Jurkat, Clone E6-1 (cell line): ENCODE measurements around the gene RSBN1.
A peak's percentile ranks its signal among the peaks of the same experiment; 100 is the strongest.

Experiments used
- DNase-seq: peaks from one replicate; pipeline ENCODE4 v3.0.0-alpha.2; 2011; ENCODE audit warnings: low read depth, low spot score
- H3K4me3 ChIP-seq: 2 replicates; pipeline ENCODE4 v1.5.1; 2011; ENCODE audit warnings: mild to moderate bottlenecking, low read length, control low read depth, moderate library complexity

The RSBN1 gene

GRCh38 chr1:113786069-113786468 is 26.2 kb downstream of the RSBN1 start:
- H3K4me3 ChIP-seq: no peak overlapping the region
- DNase-seq: no peak

GRCh38 chr1:113784104-113784779 is 28.0 kb downstream of the RSBN1 start:
- H3K4me3 ChIP-seq: peak overlapping the region; percentile 13; the same call in 1 of the 2 replicates
- peak; percentile 67 for DNase-seq

DNA sequence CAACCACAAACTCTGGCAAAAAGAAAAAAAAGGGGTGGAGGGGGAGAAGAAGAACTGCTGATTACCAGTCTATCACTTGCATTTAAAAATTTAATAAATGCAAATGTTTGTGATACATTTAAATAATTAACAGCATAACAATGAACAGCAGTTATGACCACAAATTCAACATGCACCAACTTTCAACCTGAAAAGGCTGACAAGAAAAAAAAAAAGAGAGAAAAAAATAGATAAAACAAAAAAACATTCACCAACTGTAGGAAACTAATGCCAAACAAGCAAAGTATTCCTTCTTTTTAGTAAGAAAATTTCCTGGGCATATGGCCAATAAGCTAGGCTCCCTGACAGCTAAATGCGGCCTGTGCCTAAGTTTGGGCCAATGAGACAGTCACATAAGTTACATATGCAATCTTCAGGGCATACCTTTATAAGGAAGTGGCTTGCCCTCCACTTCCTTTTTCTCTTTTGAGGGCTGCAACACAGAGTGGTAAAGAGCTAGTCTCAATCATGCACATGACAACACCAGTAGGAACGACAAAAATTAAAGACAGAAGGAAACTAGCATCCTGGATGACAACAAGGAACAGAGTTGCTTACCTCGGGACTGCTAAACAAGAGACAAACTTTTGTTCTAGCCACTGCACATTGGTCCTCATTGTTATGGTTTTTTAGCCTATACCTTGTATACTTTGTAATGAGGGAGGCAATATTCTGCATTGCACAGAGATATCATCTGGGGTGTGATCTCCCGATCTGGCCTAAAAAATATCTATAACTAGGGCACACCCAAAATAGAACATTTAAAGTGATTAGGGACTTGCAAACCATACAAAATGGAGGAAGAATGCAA is 28.8 kb downstream of the RSBN1 start:
- DNase-seq: peak; percentile 88

DNA sequence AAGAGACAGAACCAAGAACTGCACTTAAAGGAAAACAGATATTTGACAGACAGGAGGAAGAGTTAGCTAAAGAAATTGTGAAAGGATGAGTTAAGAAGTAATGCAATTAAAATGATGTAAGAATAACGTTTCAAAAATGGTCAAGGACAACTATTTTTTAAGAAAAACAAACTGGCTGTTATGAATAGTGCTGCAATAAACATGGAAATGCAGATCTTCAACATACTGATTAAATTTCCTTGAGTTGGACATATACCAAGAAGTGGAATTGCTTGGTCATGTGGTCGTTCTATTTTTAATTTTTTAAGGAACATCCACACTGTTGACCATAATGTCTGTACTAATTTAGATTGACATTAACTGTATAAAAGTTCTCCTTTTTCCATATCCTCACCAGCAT is 29.9 kb downstream of the RSBN1 start:
- DNase-seq: no peak
- no peak overlapping the region for H3K4me3 ChIP-seq

More for the DNA sequence above, 28.8 kb downstream of the RSBN1 start:
- H3K4me3 ChIP-seq: peak overlapping the region; percentile 13; the same call in 1 of the 2 replicates

DNA sequence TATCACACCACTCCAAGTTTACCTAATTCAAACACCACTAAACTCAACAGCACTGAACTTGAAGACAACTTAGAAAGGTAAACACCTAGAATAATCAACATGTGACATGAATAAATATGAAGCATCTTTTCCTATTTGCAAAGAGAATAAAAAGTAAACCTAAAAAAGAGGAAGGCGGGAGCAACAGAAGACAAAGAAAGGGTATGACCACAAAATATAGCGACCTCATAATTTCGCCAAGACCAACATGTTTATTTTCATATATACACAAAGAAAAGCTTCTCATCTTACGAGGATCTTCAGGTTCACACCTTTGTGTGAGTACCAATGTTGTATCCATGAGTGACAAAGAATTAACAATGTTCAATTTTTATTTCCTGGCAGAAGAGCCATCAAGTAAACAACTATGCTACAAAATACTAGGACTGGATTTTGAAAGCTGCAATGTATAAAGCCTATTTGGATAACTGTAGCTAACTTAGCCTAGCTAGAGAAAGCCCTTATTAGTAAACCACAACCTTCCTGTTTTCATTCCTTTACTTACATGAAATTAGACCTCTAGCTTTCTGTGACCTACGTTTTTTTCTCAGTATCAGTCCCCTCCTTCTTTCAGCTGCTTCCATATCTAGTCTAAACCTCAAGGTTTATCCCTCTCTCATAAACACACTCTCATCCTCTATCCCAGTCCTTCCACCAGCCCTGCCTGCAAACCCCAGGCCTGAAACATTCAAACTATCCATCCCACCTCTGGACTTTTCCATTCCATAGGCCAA is 31.7 kb downstream of the RSBN1 start:
- peak; percentile 58 for DNase-seq
- H3K4me3 ChIP-seq: no peak overlapping the region

DNA sequence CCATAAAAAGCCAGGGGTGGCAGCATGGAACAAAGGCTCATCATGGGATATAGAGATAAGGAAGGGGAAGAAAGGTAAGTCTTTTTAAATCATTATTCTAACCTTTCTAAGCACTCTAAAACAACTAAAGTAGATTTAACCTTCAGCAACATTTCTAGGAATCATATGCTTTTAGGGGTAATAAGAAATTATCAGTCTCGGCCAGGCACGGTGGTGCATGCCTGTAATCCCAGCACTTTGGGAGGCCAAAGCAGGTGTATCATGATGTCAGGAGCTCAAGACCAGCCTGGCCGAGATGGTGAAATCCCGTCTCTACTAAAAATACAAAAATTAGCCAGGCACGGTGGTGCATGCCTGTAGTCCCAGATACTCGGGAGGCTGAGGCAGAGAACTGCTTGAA is 32.7 kb downstream of the RSBN1 start:
- H3K4me3 ChIP-seq: no peak overlapping the region
- no peak for DNase-seq

- DNase-seq: no peak
- no peak overlapping the region for H3K4me3 ChIP-seq
These were observed 34.7 kb downstream of the RSBN1 start for GRCh38 chr1:113777561-113777960.

GRCh38 chr1:113770031-113770430 is 42.2 kb downstream of the RSBN1 start:
- DNase-seq: no peak
- no peak overlapping the region for H3K4me3 ChIP-seq

DNA sequence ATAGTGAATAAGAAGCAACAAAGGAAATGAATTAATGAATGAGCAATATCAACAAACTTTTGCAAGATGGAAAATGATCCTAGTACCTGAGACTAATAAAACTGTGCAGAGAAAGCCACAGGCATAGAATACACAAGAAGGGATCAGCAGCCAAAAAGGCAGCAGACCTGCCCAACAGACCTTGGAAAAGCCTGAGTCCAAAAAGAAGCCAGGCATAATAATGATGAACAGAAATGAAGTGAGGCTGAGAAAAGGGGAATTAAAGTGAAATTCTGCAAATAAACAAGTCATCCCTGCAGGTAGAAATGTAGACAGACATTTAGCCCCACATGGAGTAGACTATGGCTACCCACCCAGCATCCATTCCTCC is 42.7 kb downstream of the RSBN1 start:
- H3K4me3 ChIP-seq: no peak overlapping the region
- no peak for DNase-seq

DNA sequence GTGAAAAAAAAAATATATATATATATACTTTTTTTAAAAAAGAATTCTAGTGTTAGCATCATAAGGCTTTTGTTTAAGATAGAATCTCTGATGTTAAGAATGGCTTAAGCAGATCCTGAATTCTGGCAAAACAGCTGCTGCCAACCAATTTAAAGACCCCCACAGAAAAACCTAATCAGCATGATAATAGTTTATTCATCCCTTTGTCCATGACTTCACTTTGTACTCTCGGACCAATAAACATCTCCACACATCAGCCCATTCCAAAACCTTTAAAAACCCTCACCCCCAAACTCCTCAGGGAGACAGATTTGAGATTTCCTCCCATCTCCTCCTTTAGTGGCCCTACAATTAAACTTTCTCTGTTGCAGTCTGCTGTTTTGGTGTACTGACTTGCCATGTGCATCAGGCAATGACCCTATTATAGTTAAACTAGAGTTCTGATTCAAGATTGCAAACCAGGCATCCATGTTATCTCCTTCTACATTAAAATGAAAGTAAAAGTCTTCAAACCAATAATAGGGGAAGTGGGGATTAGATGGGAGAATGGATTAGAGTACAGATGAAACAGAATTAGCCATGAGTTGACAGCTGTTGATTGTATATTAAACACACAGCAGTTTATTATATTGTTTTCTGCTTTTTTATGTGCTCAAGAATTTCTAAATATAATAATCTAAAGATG is 43.2 kb downstream of the RSBN1 start:
- no peak overlapping the region for H3K4me3 ChIP-seq
- no peak for DNase-seq

DNA sequence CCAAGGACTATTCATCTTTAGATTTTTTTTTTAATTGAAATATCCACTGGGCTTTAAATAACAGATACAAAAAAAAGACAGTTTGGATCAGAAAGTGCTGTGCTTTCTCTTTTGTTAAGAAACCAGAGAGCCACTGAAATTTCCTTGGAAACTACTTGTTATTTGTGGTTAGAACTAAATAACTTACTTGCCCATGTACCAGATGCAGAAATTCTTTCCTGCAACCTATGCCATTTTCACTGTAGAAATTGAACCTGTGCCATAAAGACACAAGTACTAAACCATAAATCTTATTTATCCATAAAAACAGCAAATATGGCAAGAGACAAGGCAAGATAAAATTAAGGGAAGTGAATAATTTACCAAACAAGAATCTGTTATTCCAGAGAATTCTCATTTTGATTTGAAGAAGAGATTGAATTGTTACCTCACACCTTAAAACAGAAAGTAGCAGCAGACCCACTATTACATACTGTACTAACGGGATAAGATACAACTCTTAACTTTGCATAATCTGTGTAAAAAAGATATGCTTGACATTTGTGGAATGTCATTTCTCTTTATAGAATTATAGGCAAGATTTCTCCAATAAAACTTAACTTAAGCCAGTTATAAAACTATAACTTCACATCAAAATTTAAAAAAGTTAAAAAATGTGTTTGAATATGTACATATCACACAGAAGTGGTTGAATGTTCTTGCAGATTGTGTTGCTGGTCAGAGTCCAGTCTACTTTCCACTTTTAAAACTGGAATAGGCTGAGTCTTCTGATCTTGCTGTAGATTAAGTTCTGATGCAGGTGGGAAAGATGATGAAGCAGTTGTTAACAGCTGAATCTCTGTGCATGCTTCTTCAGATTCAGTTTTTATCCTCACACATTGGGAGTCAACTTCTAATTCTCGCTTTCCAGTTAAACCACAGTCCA is 46.7 kb downstream of the RSBN1 start:
- no peak overlapping the region for H3K4me3 ChIP-seq
- DNase-seq: no peak

- DNase-seq: no peak
- H3K4me3 ChIP-seq: no peak overlapping the region
These were observed 48.6 kb downstream of the RSBN1 start for GRCh38 chr1:113763661-113764060.

- H3K4me3 ChIP-seq: no peak overlapping the region
- DNase-seq: no peak
These were observed 50.3 kb downstream of the RSBN1 start for GRCh38 chr1:113761937-113762336.

DNA sequence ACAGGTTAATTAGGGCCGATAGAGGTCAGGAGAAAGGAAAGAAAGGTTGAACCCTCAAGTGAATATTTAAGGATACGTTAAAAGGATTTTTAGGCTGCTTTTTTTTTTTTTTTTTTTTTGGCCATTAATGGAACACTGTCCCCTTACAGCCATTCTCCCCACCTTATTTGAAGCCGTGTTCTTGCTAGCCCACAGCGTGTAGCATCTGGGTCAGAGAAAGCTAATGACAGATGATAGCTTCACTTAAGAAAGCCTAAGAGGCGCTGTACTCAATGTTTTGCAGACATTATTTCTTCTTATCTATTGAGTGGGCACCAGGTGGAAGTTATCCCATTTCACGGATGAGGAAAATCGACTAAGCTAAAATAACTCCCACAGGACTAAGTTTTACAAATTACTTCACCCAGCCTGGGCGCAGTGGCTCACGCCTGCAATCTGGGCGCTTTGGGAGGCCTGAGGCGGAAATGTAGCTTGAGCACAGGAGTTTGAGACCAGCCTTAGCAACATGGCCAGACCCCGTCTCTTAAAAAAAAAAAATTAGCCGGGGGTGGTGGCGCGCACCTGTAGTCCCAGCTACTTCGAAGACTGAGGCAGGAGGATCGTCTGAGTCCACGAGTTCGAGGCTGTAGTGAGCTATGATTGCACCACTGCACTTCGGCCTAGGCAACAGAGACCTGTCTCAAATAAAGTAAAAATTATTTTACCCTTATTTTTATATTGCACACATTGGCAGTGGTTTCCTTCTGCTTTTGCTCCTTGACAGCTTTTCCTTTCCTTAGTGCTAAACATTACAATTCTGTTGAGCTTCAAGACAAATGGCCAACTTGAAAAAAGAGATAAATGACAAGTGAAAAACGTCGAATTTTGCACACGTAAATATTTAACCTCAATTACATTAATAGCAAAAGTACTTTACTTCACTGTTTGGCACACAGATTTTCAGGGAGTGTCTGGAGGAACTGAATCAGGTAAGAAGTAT is 51.9 kb downstream of the RSBN1 start:
- DNase-seq: no peak

GRCh38 chr1:113759333-113760101 is 52.8 kb downstream of the RSBN1 start, which contains the start of gene PHTF1:
PHTF1 (minus strand) TSS chr1:113759486; CDS start chr1:113758703, 783 bp downstream.
- H3K4me3 ChIP-seq: no peak within 1 kb of the TSS
- DNase-seq: no peak

More for the DNA sequence above, 51.9 kb downstream of the RSBN1 start:
- no peak overlapping the region for H3K4me3 ChIP-seq

- H3K4me3 ChIP-seq: no peak overlapping the region
- no peak for DNase-seq
These were observed 53.5 kb downstream of the RSBN1 start for GRCh38 chr1:113758631-113759332.
